ENCODE results near the gene PRKCB.
"Not testable (repeated sequence)": the region's sequence is repeated elsewhere in the genome, so short reads cannot be mapped to it uniquely, and the experiment has no call there.

- not testable (repeated sequence) for TF ChIP-seq CTCF (IDR thresholded peaks at IDR 0.05; ENCODE audit: insufficient read depth, low read length); POLR2AphosphoS5 (IDR thresholded peaks at IDR 0.05; ENCODE audit: low read depth); REST (IDR thresholded peaks at IDR 0.05; ENCODE audit: insufficient replicate concordance, low read depth); GABPA (IDR thresholded peaks at IDR 0.05; ENCODE audit: low read depth)
These were observed 97.9 kb downstream of the PRKCB start for GRCh38 chr16:23933650-23934049.

All from HL-60 (cell line).